ENCODE measurements around the gene THBD.
"Not testable (repeated sequence)": the region's sequence is repeated elsewhere in the genome, so short reads cannot be mapped to it uniquely, and the experiment has no call there.

THBD gene

GRCh38 chr20:23035731-23036130 is 13.7 kb downstream of the THBD start:
- peaks cover 2% of the 10 kb centered on the region for H3K36me3 Mint-ChIP-seq (ENCODE audit: insufficient read depth)
- ATAC-seq (replicated peaks; ENCODE audit: extremely low read depth, poor library complexity, severe bottlenecking) (no peak), DNase-seq (ENCODE audit: low spot score in 2 of 2) (no peak)
- no peaks in the 10 kb centered on the region for H3K9me3 Mint-ChIP-seq
- no peak overlapping the region for H3K27ac Mint-ChIP-seq (ENCODE audit: low read depth)
- H3K4me3 Mint-ChIP-seq, result no peak overlapping the region
- peaks cover 49% of the 10 kb centered on the region for H3K27me3 Mint-ChIP-seq
- H3K4me1 Mint-ChIP-seq, result no peaks in the 10 kb centered on the region

- no peaks in the 10 kb centered on the region for H3K9me3 Mint-ChIP-seq
- peaks cover 2% of the 10 kb centered on the region for H3K36me3 Mint-ChIP-seq (ENCODE audit: insufficient read depth)
- H3K4me1 Mint-ChIP-seq, result no peaks in the 10 kb centered on the region
- H3K4me3 Mint-ChIP-seq, result no peak within 1 kb of the TSS
- H3K27me3 Mint-ChIP-seq, result peaks cover 42% of the 10 kb centered on the region
- ATAC-seq (replicated peaks; ENCODE audit: extremely low read depth, poor library complexity, severe bottlenecking) (no peak), DNase-seq (ENCODE audit: low spot score in 2 of 2) (no peak)
- no peak within 1 kb of the TSS for H3K27ac Mint-ChIP-seq (ENCODE audit: low read depth)
Observed at GRCh38 chr20:23034721-23035671, 14.5 kb downstream of the THBD start, which contains the start of gene SSTR4. TSS of gene SSTR4 (plus strand) at chr20:23035312. CDS start at chr20:23035484, 172 bp downstream.

DNA sequence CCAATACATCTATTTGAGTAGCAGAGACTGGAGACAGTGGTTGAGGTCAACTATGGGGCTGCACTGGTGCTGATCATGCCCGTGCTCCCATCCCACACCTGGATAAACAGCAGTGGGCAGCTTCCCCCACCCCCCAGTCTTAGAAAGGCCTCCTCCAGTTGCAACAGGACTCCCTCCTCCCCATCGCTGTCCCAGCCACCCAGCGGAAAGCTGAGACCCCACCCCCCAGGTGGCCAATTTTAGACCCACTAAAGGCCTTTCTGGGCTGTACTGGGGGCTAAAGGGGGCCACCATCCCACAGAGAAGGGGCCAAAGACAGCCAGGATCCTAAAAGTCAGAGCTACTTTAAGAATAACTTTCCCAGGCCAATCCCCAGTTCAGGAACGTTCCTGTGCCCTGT is 15.6 kb downstream of the THBD start:
- Mint-ChIP-seq H3K9me3 (no peaks in the 10 kb centered on the region), H3K4me1 (no peaks in the 10 kb centered on the region), H3K4me3 (no peak overlapping the region), H3K36me3 (ENCODE audit: insufficient read depth) (peaks cover 2% of the 10 kb centered on the region), H3K27me3 (peaks cover 37% of the 10 kb centered on the region), H3K27ac (ENCODE audit: low read depth) (no peak overlapping the region)
- DNase-seq (ENCODE audit: low spot score in 2 of 2) (no peak), ATAC-seq (replicated peaks; ENCODE audit: extremely low read depth, poor library complexity, severe bottlenecking) (no peak)

- DNase-seq (ENCODE audit: low spot score in 2 of 2) (no peak), ATAC-seq (replicated peaks; ENCODE audit: extremely low read depth, poor library complexity, severe bottlenecking) (no peak)
- peaks cover 36% of the 10 kb centered on the region for H3K27me3 Mint-ChIP-seq
- peaks cover 2% of the 10 kb centered on the region for H3K36me3 Mint-ChIP-seq (ENCODE audit: insufficient read depth)
- H3K27ac Mint-ChIP-seq (ENCODE audit: low read depth), result no peak overlapping the region
- no peaks in the 10 kb centered on the region for H3K4me1 Mint-ChIP-seq
- no peak overlapping the region for H3K4me3 Mint-ChIP-seq
- H3K9me3 Mint-ChIP-seq, result no peaks in the 10 kb centered on the region
Observed at GRCh38 chr20:23032750-23033078, 16.8 kb downstream of the THBD start.

DNA sequence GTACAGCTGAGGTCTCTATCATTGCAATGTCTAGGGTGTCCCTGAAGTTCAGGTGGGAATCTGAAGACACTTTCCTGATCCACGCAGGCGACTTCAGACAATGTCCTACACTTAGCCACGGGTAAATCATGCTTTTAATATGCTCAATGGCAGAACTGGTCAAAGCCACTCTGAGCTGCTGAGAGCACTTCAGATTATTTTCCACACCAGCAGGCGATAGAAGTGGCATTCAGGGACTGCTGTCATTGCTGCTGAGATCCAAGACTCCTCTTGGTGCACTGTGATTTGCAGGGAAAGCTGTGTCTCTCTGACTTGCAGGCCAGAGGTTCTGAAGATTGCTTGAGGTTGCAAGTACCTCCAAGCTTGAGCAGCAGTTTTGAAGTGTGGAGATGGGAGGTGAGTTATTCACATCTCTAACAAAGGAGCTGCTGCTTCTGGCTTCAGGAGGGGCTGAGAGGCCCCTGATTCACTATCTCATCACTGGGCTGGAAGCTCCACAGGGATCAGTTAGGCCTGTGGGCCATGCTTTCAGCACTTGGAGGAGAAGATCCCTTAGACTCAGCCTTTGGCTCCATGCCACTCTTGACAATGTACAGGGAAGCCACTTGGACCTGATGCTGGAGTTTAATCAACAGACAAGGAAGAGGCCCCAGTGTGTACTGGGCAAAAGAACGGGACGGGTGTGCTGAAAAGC is 17.3 kb downstream of the THBD start:
- Mint-ChIP-seq H3K27ac (ENCODE audit: low read depth) (no peak overlapping the region), H3K4me1 (no peaks in the 10 kb centered on the region), H3K36me3 (ENCODE audit: insufficient read depth) (peaks cover 2% of the 10 kb centered on the region), H3K4me3 (no peak overlapping the region), H3K27me3 (peaks cover 31% of the 10 kb centered on the region), H3K9me3 (no peaks in the 10 kb centered on the region)
- DNase-seq (ENCODE audit: low spot score in 2 of 2), result no peak
- ATAC-seq (replicated peaks; ENCODE audit: extremely low read depth, poor library complexity, severe bottlenecking), result no peak

GRCh38 chr20:23031346-23031745 is 18.1 kb downstream of the THBD start:
- Mint-ChIP-seq H3K4me1 (no peaks in the 10 kb centered on the region), H3K27ac (ENCODE audit: low read depth) (no peak overlapping the region), H3K36me3 (ENCODE audit: insufficient read depth) (peaks cover 2% of the 10 kb centered on the region), H3K27me3 (peaks cover 22% of the 10 kb centered on the region), H3K4me3 (no peak overlapping the region), H3K9me3 (no peaks in the 10 kb centered on the region)
- ATAC-seq (replicated peaks; ENCODE audit: extremely low read depth, poor library complexity, severe bottlenecking) (no peak), DNase-seq (ENCODE audit: low spot score in 2 of 2) (no peak)

- peaks cover 20% of the 10 kb centered on the region for H3K27me3 Mint-ChIP-seq
- no peak for DNase-seq (ENCODE audit: low spot score in 2 of 2)
- ATAC-seq (replicated peaks; ENCODE audit: extremely low read depth, poor library complexity, severe bottlenecking), result no peak
- no peaks in the 10 kb centered on the region for H3K4me1 Mint-ChIP-seq
- H3K36me3 Mint-ChIP-seq (ENCODE audit: insufficient read depth), result peaks cover 4% of the 10 kb centered on the region
- no peak overlapping the region for H3K27ac Mint-ChIP-seq (ENCODE audit: low read depth)
- H3K4me3 Mint-ChIP-seq, result no peak overlapping the region
- no peaks in the 10 kb centered on the region for H3K9me3 Mint-ChIP-seq
Observed at GRCh38 chr20:23029324-23029723, 20.1 kb downstream of the THBD start.

DNA sequence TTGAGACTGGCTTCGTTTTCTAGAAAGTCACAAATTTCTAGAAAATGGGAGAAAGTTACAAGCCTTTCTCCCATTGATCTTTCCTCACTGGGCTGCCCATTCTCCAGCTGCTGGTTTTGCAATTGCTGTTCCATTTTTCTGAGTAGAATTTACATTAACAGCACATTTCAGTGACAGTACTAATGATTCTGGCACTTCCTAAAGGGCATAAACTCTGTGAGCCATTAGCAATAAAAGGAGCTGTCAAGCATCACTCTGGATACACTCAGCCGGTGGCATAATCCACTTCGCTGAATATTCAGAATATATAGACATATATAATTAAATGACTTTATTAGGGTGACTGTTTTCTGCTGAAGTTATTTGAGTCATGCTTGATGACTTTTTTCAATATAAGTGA is 21.1 kb downstream of the THBD start:
- H3K27me3 Mint-ChIP-seq, result peaks cover 15% of the 10 kb centered on the region
- no peaks in the 10 kb centered on the region for H3K4me1 Mint-ChIP-seq
- H3K4me3 Mint-ChIP-seq, result no peak overlapping the region
- H3K36me3 Mint-ChIP-seq (ENCODE audit: insufficient read depth), result peaks cover 4% of the 10 kb centered on the region
- DNase-seq (ENCODE audit: low spot score in 2 of 2) (no peak), ATAC-seq (replicated peaks; ENCODE audit: extremely low read depth, poor library complexity, severe bottlenecking) (no peak)
- no peak overlapping the region for H3K27ac Mint-ChIP-seq (ENCODE audit: low read depth)
- no peaks in the 10 kb centered on the region for H3K9me3 Mint-ChIP-seq

DNA sequence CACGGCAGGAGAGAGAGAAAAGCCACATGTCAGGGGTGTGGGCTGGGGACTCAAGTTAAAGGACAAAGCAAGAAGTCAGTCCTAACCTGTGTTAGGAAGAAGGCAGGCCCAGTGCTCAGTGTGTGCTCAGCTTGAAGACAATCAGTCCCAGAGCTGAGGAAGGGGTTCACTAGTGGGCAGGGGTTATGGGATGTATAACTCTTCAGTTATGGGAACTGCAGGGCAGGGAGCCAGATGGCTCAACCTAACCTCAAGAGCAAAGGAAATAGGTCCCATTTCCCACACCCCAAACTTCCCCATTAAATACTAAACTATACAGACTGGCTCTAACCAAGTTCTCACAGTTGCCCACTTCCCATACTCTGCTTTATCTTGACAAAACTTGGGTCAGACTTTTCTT is 21.8 kb downstream of the THBD start:
- H3K27me3 Mint-ChIP-seq, result peaks cover 8% of the 10 kb centered on the region

GRCh38 chr20:23025503-23025902 is 24.0 kb downstream of the THBD start:
- DNase-seq (ENCODE audit: low spot score in 2 of 2), result not testable (repeated sequence)

More for the DNA sequence above, 21.8 kb downstream of the THBD start:
- Mint-ChIP-seq H3K9me3 (no peaks in the 10 kb centered on the region), H3K36me3 (ENCODE audit: insufficient read depth) (peaks cover 2% of the 10 kb centered on the region), H3K4me3 (no peak overlapping the region), H3K4me1 (no peaks in the 10 kb centered on the region), H3K27ac (ENCODE audit: low read depth) (no peak overlapping the region)
- ATAC-seq (replicated peaks; ENCODE audit: extremely low read depth, poor library complexity, severe bottlenecking) (no peak), DNase-seq (ENCODE audit: low spot score in 2 of 2) (no peak)

GRCh38 chr20:23024701-23025100 is 24.8 kb downstream of the THBD start:
- no peaks in the 10 kb centered on the region for H3K9me3 Mint-ChIP-seq
- ATAC-seq (replicated peaks; ENCODE audit: extremely low read depth, poor library complexity, severe bottlenecking) (no peak), DNase-seq (ENCODE audit: low spot score in 2 of 2) (no peak)
- H3K4me1 Mint-ChIP-seq, result no peaks in the 10 kb centered on the region
- no peaks in the 10 kb centered on the region for H3K27me3 Mint-ChIP-seq
- H3K36me3 Mint-ChIP-seq (ENCODE audit: insufficient read depth), result peaks cover 2% of the 10 kb centered on the region
- no peak overlapping the region for H3K4me3 Mint-ChIP-seq
- H3K27ac Mint-ChIP-seq (ENCODE audit: low read depth), result no peak overlapping the region

More at GRCh38 chr20:23025503-23025902, 24.0 kb downstream of the THBD start:
- ATAC-seq (replicated peaks; ENCODE audit: extremely low read depth, poor library complexity, severe bottlenecking); H3K9me3 Mint-ChIP-seq; H3K27me3 Mint-ChIP-seq; H3K4me3 Mint-ChIP-seq; H3K27ac Mint-ChIP-seq (ENCODE audit: low read depth); H3K4me1 Mint-ChIP-seq; H3K36me3 Mint-ChIP-seq (ENCODE audit: insufficient read depth): not testable (repeated sequence)

GRCh38 chr20:23023621-23024177 is 25.8 kb downstream of the THBD start:
- Mint-ChIP-seq H3K4me3 (no peak overlapping the region), H3K27me3 (no peaks in the 10 kb centered on the region), H3K36me3 (ENCODE audit: insufficient read depth) (peaks cover 2% of the 10 kb centered on the region), H3K4me1 (no peaks in the 10 kb centered on the region), H3K27ac (ENCODE audit: low read depth) (no peak overlapping the region), H3K9me3 (no peaks in the 10 kb centered on the region)
- ATAC-seq (replicated peaks; ENCODE audit: extremely low read depth, poor library complexity, severe bottlenecking) (no peak), DNase-seq (ENCODE audit: low spot score in 2 of 2) (no peak)
